ENCODE data around the gene ADIRF. TPM values are rescaled to one million over a fixed set of nuclear protein-coding genes. Genes with fewer than 3 reads are reported as not detected.

The ADIRF gene
- total and polyA plus RNA-seq, 9 of the 15 experiments (the other 6 are each of a cell fraction or from before 2014, with no cell fraction given), result 0.08 TPM; not detected in 8

- TF ChIP-seq ZNF318 (IDR thresholded peaks at IDR 0.05; ENCODE audit: borderline replicate concordance in 1 of 2, low read depth in 1 of 2) (no peak), SPI1 (IDR thresholded peaks at IDR 0.05; ENCODE audit: borderline replicate concordance, low read depth, low read length) (no peak), CEBPB (tag; IDR thresholded peaks at IDR 0.05) (no peak), ZNF512 (tag; IDR thresholded peaks at IDR 0.05) (no peak), TCFL5 (CRISPR knock-in tag; conservative IDR thresholded peaks at IDR 0.05) (no peak), AFF1 (IDR thresholded peaks at IDR 0.05; ENCODE audit: low read depth in 1 of 2, partially characterized antibody in 2 of 2) (no peak), PRPF4 (IDR thresholded peaks at IDR 0.05; ENCODE audit: insufficient read depth, low read depth, low read length, poor library complexity, severe bottlenecking) (no peak), HNRNPH1 (optimal IDR thresholded peaks at IDR 0.05; ENCODE audit: low read depth, low read length) (no peak)
Measured at GRCh38 chr10:86943316-86944030, 24.8 kb upstream of the ADIRF start (continued).

Data from K562 (cell line).